ENCODE results near the gene SPATA13. TPM values are rescaled to one million over a fixed set of nuclear protein-coding genes. Genes with fewer than 3 reads are reported as not detected.

The SPATA13 gene
- total and polyA plus RNA-seq, 2 donors (not counting 1 experiment from before 2014, with no cell fraction given): 11.6 to 24.6 TPM

DNA sequence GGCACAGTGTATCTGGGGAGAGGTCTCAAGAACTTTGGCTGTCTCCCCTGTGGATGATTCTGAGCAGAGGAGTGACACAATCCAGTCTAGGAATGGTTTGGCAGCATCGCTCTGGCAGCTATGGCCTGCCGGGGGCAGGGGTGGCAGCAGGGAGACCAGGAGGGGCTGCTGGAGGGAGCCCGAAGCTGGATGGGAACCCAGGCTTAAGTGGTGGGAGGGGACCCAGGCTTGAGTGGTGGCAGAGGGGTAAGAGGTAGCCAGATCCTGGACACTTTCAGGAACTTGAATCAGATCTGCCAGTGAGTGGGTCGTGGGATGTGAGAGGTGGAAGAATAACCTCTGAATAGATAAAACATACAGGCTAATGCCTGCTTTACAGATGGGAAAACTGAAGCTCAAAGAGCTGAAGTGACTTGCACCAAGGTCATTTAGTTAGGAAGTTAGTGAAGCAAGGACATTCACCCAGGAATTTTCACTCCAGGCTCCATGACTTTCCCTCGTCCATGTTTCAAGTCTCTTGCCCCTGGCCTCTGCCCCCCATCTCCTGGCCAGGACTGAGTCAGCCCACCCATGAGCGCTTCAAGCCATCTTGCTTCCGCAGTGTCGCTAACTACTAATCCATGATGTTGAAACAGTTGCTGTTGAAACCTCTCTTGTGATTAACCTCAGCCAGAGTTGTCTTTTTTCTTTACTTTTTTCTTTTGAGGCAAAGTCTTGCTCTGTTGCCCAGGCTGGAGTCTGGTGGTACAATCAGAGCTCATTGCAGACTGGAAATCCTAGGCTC, 119.0 kb downstream of the SPATA13 start:
- Histone ChIP-seq H3K9me3 (ENCODE audit: control insufficient read depth, insufficient read depth, low read depth, low read length) (no peaks in the 10 kb centered on the region), H3K4me3 (replicated peaks in 1 of 4; ENCODE audit: control extremely low read depth in 1 of 4, insufficient read depth in 1 of 4, low read depth in 3 of 4, low read length in 4 of 4) (no peak overlapping the region), H3K4me2 (ENCODE audit: extremely low read depth, insufficient read depth, low read length) (no peak overlapping the region), H4K20me1 (ENCODE audit: control insufficient read depth, extremely low read depth, insufficient read depth, low read length) (no peaks in the 10 kb centered on the region), H3K79me2 (ENCODE audit: control insufficient read depth, insufficient read depth, low read length) (no peaks in the 10 kb centered on the region), H2AFZ (ENCODE audit: low read length) (no peak overlapping the region), H3K36me3 (ENCODE audit: control insufficient read depth, insufficient read depth, low read length) (no peaks in the 10 kb centered on the region), H3K27ac (ENCODE audit: insufficient read depth, low read length) (no peak overlapping the region), H3K9ac (ENCODE audit: insufficient read depth, low read length) (no peak overlapping the region), H3K4me1 (ENCODE audit: control insufficient read depth, extremely low read depth, insufficient read depth, low read length) (no peaks in the 10 kb centered on the region), H3K27me3 (ENCODE audit: control insufficient read depth, insufficient read depth, low read length) (no peaks in the 10 kb centered on the region)
- peak in 1 of 2 donors; percentile 23 for DNase-seq (ENCODE audit: low read depth in 2 of 2)
- no peak for TF ChIP-seq EZH2 (IDR thresholded peaks at IDR 0.05; ENCODE audit: low read length, missing control alignments)
- TF ChIP-seq, protein P1, sequence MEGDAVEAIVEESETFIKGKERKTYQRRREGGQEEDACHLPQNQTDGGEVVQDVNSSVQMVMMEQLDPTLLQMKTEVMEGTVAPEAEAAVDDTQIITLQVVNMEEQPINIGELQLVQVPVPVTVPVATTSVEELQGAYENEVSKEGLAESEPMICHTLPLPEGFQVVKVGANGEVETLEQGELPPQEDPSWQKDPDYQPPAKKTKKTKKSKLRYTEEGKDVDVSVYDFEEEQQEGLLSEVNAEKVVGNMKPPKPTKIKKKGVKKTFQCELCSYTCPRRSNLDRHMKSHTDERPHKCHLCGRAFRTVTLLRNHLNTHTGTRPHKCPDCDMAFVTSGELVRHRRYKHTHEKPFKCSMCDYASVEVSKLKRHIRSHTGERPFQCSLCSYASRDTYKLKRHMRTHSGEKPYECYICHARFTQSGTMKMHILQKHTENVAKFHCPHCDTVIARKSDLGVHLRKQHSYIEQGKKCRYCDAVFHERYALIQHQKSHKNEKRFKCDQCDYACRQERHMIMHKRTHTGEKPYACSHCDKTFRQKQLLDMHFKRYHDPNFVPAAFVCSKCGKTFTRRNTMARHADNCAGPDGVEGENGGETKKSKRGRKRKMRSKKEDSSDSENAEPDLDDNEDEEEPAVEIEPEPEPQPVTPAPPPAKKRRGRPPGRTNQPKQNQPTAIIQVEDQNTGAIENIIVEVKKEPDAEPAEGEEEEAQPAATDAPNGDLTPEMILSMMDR (conservative IDR thresholded peaks at IDR 0.05 in 1 of 2, IDR thresholded peaks at IDR 0.05 in 1 of 2; ENCODE audit: low read depth in 1 of 2, low read length in 2 of 2): no peak

DNA sequence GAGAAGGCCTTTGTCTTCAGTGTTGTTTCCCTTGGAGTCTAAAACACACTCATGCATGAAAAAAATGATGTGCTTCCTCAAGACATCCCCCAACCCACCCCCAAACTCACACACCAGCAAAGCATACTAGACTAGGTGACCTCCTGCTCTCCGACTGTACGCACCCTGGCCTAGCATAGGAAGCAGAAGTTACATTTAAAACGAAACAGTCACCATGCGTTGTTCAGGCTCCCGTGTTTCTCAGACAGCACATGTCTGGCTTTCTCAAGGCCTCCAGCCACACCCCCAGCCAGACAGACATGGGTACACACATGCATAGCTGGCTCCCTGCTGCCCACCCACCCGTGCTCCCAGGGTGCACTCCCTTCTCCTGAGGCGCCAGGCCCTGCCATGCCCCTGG, 120.2 kb downstream of the SPATA13 start:
- no peak for TF ChIP-seq EZH2 (IDR thresholded peaks at IDR 0.05; ENCODE audit: low read length, missing control alignments)
- TF ChIP-seq, protein P1 (conservative IDR thresholded peaks at IDR 0.05 in 1 of 2, IDR thresholded peaks at IDR 0.05 in 1 of 2; ENCODE audit: low read depth in 1 of 2, low read length in 2 of 2): no peak
- no peak overlapping the region for H3K4me2 ChIP-seq (ENCODE audit: extremely low read depth, insufficient read depth, low read length)
- H4K20me1 ChIP-seq (ENCODE audit: control insufficient read depth, extremely low read depth, insufficient read depth, low read length): no peaks in the 10 kb centered on the region
- H3K27me3 ChIP-seq (ENCODE audit: control insufficient read depth, insufficient read depth, low read length): no peaks in the 10 kb centered on the region
- H3K9me3 ChIP-seq (ENCODE audit: control insufficient read depth, insufficient read depth, low read depth, low read length): no peaks in the 10 kb centered on the region
- no peak for DNase-seq (ENCODE audit: low read depth in 2 of 2)
- H3K4me3 ChIP-seq (replicated peaks in 1 of 4; ENCODE audit: control extremely low read depth in 1 of 4, insufficient read depth in 1 of 4, low read depth in 3 of 4, low read length in 4 of 4): no peak overlapping the region
- H3K9ac ChIP-seq (ENCODE audit: insufficient read depth, low read length): no peak overlapping the region
- no peaks in the 10 kb centered on the region for H3K79me2 ChIP-seq (ENCODE audit: control insufficient read depth, insufficient read depth, low read length)
- no peak overlapping the region for H3K27ac ChIP-seq (ENCODE audit: insufficient read depth, low read length)
- no peak overlapping the region for H2AFZ ChIP-seq (ENCODE audit: low read length)
- no peaks in the 10 kb centered on the region for H3K36me3 ChIP-seq (ENCODE audit: control insufficient read depth, insufficient read depth, low read length)
- H3K4me1 ChIP-seq (ENCODE audit: control insufficient read depth, extremely low read depth, insufficient read depth, low read length): no peaks in the 10 kb centered on the region

DNA sequence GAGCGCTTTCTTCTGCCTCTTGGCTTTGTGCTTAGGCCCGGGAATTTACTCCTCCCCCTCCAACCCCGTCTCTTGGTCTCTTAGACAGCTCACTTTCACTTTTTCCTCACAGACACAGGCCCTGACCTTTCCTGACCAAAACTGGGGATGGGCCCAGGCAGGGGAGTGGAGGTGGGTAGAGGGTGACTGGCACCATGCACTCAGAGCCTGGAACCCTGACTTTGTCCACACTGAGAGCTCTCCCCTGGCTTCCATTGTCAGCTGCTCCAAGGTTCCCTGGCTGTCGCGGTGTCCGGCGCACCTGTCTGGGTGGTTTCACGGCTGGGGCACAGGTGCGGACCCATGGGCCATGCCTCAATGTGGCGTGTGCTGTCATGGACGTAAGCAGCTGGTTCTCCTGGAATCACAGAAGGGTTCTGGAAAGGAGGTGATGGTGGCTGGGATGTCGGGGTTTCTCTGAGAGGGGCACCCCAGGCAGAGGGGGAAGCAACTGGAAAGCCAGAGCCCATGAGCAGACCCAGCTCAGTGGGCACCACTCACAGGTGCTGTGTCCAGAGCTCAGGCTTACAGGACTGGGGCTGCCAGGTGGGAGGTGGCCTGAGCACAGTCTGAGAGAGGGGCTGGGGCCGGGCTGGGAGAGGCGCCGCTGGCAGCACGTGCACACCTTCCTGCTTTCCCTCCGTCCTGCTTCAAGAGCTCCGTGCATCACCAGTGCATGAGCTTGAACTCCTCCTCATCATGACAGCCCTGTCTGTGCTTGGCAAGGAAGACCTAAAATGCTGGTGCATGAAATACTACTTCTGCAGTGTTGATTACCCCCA, 120.9 kb downstream of the SPATA13 start:
- TF ChIP-seq, protein P1 (conservative IDR thresholded peaks at IDR 0.05 in 1 of 2, IDR thresholded peaks at IDR 0.05 in 1 of 2; ENCODE audit: low read depth in 1 of 2, low read length in 2 of 2): no peak
- no peak for TF ChIP-seq EZH2 (IDR thresholded peaks at IDR 0.05; ENCODE audit: low read length, missing control alignments)
- Histone ChIP-seq H3K9ac (ENCODE audit: insufficient read depth, low read length) (no peak overlapping the region), H3K36me3 (ENCODE audit: control insufficient read depth, insufficient read depth, low read length) (peaks cover 2% of the 10 kb centered on the region), H2AFZ (ENCODE audit: low read length) (no peak overlapping the region), H3K9me3 (ENCODE audit: control insufficient read depth, insufficient read depth, low read depth, low read length) (no peaks in the 10 kb centered on the region), H4K20me1 (ENCODE audit: control insufficient read depth, extremely low read depth, insufficient read depth, low read length) (no peaks in the 10 kb centered on the region), H3K4me3 (replicated peaks in 1 of 4; ENCODE audit: control extremely low read depth in 1 of 4, insufficient read depth in 1 of 4, low read depth in 3 of 4, low read length in 4 of 4) (no peak overlapping the region), H3K27ac (ENCODE audit: insufficient read depth, low read length) (no peak overlapping the region), H3K4me1 (ENCODE audit: control insufficient read depth, extremely low read depth, insufficient read depth, low read length) (no peaks in the 10 kb centered on the region), H3K27me3 (ENCODE audit: control insufficient read depth, insufficient read depth, low read length) (no peaks in the 10 kb centered on the region), H3K4me2 (ENCODE audit: extremely low read depth, insufficient read depth, low read length) (no peak overlapping the region), H3K79me2 (ENCODE audit: control insufficient read depth, insufficient read depth, low read length) (no peaks in the 10 kb centered on the region)
- DNase-seq (ENCODE audit: low read depth in 2 of 2): no peak

All from fibroblast of lung (primary cell).